Measurements from ENCODE around the gene LRP1. TPM values are rescaled to one million over a fixed set of nuclear protein-coding genes. Genes with fewer than 3 reads are reported as not detected.

The LRP1 gene
- total and polyA plus RNA-seq, 3 experiments from 2014 or later = 0.29 to 2.5 (median 2.3) TPM

- POLR2A ChIA-PET = interaction anchor here (1.2 kb wide), 1 partner anchor 25 kb away, joined by 3 read pairs; no protein-coding TSS in a partner anchor
- no peaks in the 10 kb centered on the region for H3K9me3 ChIP-seq (ENCODE audit: low read length)
- H3K27ac ChIP-seq (ENCODE audit: low read depth, low read length) = no peak overlapping the region
- H3K36me3 ChIP-seq (ENCODE audit: insufficient read depth, low read length) = no peaks in the 10 kb centered on the region
- peak overlapping the region in 6 of 7 donors; percentile 36 to 89 (median 64) for H3K4me3 Mint-ChIP-seq
- H3K27me3 Mint-ChIP-seq = peaks cover 82 to 88% of the 10 kb centered on the region in 2 donors
- DNase-seq = no peak
- no peak overlapping the region for H3K4me3 ChIP-seq (ENCODE audit: low read length)
- H3K9me3 Mint-ChIP-seq = peaks cover 0 to 1% (median 0%) of the 10 kb centered on the region in 5 donors
- CTCF ChIA-PET = interaction anchor here (1.2 to 3.6 kb wide), 6 partner anchors 11 to 26 kb away, joined by 3 to 16 read pairs (median 9); partner anchors contain the start of gene SHMT2
- peaks cover 50% of the 10 kb centered on the region for H3K4me1 ChIP-seq (ENCODE audit: insufficient read depth, low read length)
- peaks cover 90% of the 10 kb centered on the region for H3K27me3 ChIP-seq (ENCODE audit: insufficient read depth, low read length, poor library complexity, severe bottlenecking)
- peaks cover 51 to 80% (median 56%) of the 10 kb centered on the region in 3 donors for H3K4me1 Mint-ChIP-seq
- H3K27ac Mint-ChIP-seq = peak overlapping the region in 5 of 8 donors; percentile 11 to 94 (median 62)
- H3K36me3 Mint-ChIP-seq = no peaks in the 10 kb centered on the region
Observed at GRCh38 chr12:57218030-57218853, 90.0 kb downstream of the LRP1 start.

DNA sequence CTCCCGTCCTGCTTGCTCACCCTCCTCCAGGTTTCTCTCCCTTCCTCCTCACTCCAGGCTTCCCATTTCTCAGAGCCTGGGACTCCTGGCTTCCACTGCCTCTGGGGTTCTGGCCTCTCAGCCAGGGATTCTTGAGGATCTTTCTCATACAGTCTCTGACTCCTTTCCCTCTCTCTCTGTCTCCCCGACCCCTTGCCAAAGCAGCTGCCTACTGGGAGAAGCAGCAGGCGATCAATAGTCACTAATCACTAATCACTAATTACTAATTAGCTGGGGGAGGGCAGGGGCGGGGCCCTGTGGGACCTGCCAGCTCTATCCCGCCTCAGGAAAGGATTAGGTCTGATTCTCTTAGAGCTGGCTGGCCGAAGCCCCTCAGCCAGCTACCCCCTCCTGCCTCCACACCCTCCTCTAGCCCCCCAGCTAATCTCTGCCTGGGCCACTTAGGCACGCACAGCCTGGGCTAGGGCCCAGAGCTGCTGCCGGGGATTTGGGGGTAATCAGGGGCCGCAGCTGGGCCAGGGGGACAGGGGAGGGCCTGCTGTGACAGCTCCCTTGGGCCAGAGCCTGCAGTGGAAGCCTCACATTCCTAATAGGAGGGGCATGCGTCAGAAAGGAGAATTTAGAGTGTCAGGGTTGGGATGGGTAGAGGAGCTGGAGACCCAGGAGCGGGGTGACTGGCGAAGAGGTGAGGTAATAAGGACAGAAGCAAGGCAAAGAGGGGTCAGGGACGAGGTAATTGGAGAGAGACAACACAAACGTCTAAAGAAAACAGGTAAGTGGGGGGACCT lies 91.1 kb downstream of the LRP1 start:
- Mint-ChIP-seq H3K36me3 (no peaks in the 10 kb centered on the region), H3K9me3 (peaks cover 0 to 1% (median 0%) of the 10 kb centered on the region in 5 donors), H3K27me3 (peaks cover 75 to 88% of the 10 kb centered on the region in 2 donors), H3K27ac (peak overlapping the region in 4 of 8 donors; percentile 11 to 49 (median 42)), H3K4me1 (peaks cover 44 to 73% (median 48%) of the 10 kb centered on the region in 3 donors), H3K4me3 (peak overlapping the region in 3 of 7 donors; percentile 1 to 72 (median 11))
- H3K9me3 ChIP-seq (ENCODE audit: low read length) = no peaks in the 10 kb centered on the region
- peaks cover 90% of the 10 kb centered on the region for H3K27me3 ChIP-seq (ENCODE audit: insufficient read depth, low read length, poor library complexity, severe bottlenecking)
- ChIA-PET CTCF (interaction anchor here (1.2 to 3.6 kb wide), 4 partner anchors 10 to 23 kb away, joined by 3 to 16 read pairs (median 10); partner anchors contain the start of gene SHMT2), POLR2A (no interaction called here)
- no peak overlapping the region for H3K27ac ChIP-seq (ENCODE audit: low read depth, low read length)
- no peaks in the 10 kb centered on the region for H3K36me3 ChIP-seq (ENCODE audit: insufficient read depth, low read length)
- no peak for DNase-seq
- peaks cover 48% of the 10 kb centered on the region for H3K4me1 ChIP-seq (ENCODE audit: insufficient read depth, low read length)
- no peak overlapping the region for H3K4me3 ChIP-seq (ENCODE audit: low read length)

DNA sequence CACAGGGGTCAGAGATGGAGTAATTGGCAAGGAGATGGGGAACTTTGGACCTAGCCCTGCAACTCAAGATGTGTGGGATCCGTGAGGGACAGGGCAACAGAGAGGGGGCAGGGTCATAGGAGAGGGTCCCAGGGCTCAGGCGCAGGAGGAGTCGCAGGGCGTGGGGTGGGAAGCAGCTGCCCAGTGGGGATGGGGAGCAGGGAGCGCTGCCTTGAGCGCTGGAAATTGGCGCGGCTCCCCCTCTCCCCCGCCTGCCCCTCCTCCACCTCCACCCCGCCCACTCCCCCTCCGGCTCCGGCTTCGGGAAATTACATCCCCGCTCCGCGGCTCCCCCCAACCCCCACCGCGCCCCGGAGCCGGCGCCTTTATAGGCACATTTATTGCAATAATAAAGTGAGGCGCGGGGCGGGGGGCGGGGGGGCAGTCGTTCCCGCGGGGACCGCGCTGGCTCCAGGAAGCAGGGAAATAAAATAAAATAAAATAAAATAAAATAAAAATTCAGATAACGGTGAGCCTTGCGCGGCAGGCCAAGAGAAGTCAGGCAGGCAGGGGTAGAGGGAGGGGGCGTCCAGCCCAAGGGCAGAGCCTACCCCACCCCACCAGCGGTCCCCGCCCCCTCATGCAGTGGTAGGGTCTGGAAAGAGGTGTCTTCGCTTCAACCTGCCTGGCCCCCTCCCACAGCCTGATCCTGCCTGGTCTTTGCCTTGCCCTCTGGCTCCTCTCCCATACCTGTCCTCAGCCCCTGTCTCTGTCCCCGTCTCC lies 91.9 kb downstream of the LRP1 start:
- Mint-ChIP-seq H3K9me3 (no peaks in the 10 kb centered on the region), H3K27me3 (peaks cover 73 to 88% of the 10 kb centered on the region in 2 donors), H3K27ac (peak overlapping the region in 2 of 8 donors; percentile 40 to 82), H3K4me1 (peaks cover 40 to 69% (median 42%) of the 10 kb centered on the region in 3 donors), H3K36me3 (no peaks in the 10 kb centered on the region), H3K4me3 (peak overlapping the region in 1 of 7 donors; percentile 32)
- peaks cover 50% of the 10 kb centered on the region for H3K4me1 ChIP-seq (ENCODE audit: insufficient read depth, low read length)
- CTCF ChIA-PET = interaction anchor here (1.3 to 3.6 kb wide), 3 partner anchors 10 to 23 kb away, joined by 6 to 16 read pairs (median 13); partner anchors contain the start of gene SHMT2
- peaks cover 90% of the 10 kb centered on the region for H3K27me3 ChIP-seq (ENCODE audit: insufficient read depth, low read length, poor library complexity, severe bottlenecking)
- no peak for DNase-seq
- H3K27ac ChIP-seq (ENCODE audit: low read depth, low read length) = no peak overlapping the region
- POLR2A ChIA-PET = no interaction called here
- no peaks in the 10 kb centered on the region for H3K36me3 ChIP-seq (ENCODE audit: insufficient read depth, low read length)
- no peaks in the 10 kb centered on the region for H3K9me3 ChIP-seq (ENCODE audit: low read length)
- no peak overlapping the region for H3K4me3 ChIP-seq (ENCODE audit: low read length)

DNA sequence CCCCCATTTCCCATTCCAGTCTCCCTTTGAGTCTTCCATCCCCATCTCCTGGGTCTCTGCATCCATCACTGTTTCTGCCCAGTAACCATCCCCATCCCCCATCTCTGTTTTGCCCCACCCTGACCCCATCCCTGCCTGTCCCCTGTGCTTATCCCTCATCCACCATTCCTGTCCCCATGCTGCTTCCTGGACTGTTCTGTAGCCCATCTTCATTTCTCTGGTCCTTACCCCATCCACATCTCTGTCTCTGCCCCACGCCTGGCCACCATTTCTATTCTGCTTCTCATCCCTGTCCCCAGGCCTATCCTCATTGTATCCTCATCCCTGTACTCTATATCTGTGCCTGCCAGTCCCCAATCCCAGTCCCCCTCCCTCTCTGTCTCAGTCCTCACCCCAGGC lies 92.5 kb downstream of the LRP1 start:
- no peaks in the 10 kb centered on the region for H3K9me3 Mint-ChIP-seq
- ChIA-PET CTCF (interaction anchor here (13.7 kb wide), 1 partner anchor 20 kb away, joined by 274 read pairs; a partner anchor contains a TSS), POLR2A (no interaction called here)
- H3K27ac Mint-ChIP-seq = peak overlapping the region in 3 of 8 donors; percentile 2 to 82 (median 69)
- H3K4me3 Mint-ChIP-seq = peak overlapping the region in 2 of 7 donors; percentile 18 to 21
- peaks cover 71 to 88% of the 10 kb centered on the region in 2 donors for H3K27me3 Mint-ChIP-seq
- Histone ChIP-seq H3K27ac (ENCODE audit: low read depth, low read length) (no peak overlapping the region), H3K36me3 (ENCODE audit: insufficient read depth, low read length) (no peaks in the 10 kb centered on the region), H3K4me3 (ENCODE audit: low read length) (no peak overlapping the region), H3K4me1 (ENCODE audit: insufficient read depth, low read length) (peaks cover 50% of the 10 kb centered on the region), H3K27me3 (ENCODE audit: insufficient read depth, low read length, poor library complexity, severe bottlenecking) (peaks cover 90% of the 10 kb centered on the region), H3K9me3 (ENCODE audit: low read length) (no peaks in the 10 kb centered on the region)
- H3K4me1 Mint-ChIP-seq = peaks cover 38 to 69% (median 42%) of the 10 kb centered on the region in 3 donors
- no peak for DNase-seq
- no peaks in the 10 kb centered on the region for H3K36me3 Mint-ChIP-seq

DNA sequence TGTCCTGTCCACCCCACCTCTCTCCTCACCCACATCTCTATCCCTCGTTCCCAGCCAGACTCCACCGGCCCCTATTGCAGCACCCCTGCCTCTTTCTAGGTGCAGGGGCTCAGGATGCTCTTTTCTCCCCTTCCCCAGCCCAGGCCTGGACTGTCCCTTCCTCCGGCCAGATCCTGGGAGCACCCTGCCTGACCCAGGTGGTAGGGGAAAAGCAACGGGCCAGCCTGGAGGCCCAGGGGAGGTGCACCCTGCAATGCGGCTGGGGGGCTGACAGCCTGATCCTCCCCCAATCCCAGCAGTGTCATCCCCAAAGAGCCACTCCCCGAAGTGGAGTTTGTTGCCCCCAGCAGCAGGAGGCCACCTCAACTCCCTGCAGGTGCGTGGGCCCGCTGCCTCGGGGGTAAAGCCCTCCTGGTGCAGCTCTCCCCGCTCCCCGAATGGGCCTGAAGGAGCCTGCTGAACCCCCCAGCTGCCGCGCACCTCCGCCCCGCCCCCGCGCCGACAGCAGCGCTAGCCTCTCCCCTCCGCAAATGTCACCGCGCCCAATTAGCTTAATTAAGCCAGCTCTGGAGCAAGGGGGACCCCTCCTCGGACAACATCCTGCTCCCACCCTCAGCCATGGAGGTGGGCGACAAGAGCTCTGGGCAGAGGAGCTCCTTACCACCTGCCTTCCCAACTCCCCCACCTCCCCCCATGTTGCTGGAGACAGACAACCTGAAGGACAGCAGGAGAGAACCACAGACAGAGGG lies 93.1 kb downstream of the LRP1 start:
- Histone ChIP-seq H3K27me3 (ENCODE audit: insufficient read depth, low read length, poor library complexity, severe bottlenecking) (peaks cover 93% of the 10 kb centered on the region), H3K9me3 (ENCODE audit: low read length) (no peaks in the 10 kb centered on the region), H3K4me1 (ENCODE audit: insufficient read depth, low read length) (peaks cover 47% of the 10 kb centered on the region), H3K27ac (ENCODE audit: low read depth, low read length) (no peak overlapping the region), H3K36me3 (ENCODE audit: insufficient read depth, low read length) (no peaks in the 10 kb centered on the region), H3K4me3 (ENCODE audit: low read length) (no peak overlapping the region)
- Mint-ChIP-seq H3K4me3 (peak overlapping the region in 1 of 7 donors; percentile 25), H3K4me1 (peaks cover 36 to 70% (median 40%) of the 10 kb centered on the region in 3 donors), H3K27me3 (peaks cover 70 to 90% of the 10 kb centered on the region in 2 donors), H3K9me3 (no peaks in the 10 kb centered on the region), H3K36me3 (no peaks in the 10 kb centered on the region), H3K27ac (peak overlapping the region in 3 of 8 donors; percentile 7 to 82 (median 69))
- ChIA-PET POLR2A (no interaction called here), CTCF (interaction anchor here (0.8 to 13.7 kb wide), 2 partner anchors 9 to 20 kb away, joined by 4 to 274 read pairs; a partner anchor contains a TSS)
- no peak for DNase-seq

- peak overlapping the region in 6 of 8 donors; percentile 18 to 79 (median 51) for H3K27ac Mint-ChIP-seq
- no peak overlapping the region for H3K4me3 ChIP-seq (ENCODE audit: low read length)
- H3K27ac ChIP-seq (ENCODE audit: low read depth, low read length) = no peak overlapping the region
- ChIA-PET POLR2A (interaction anchor here (0.6 kb wide), 1 partner anchor 20 kb away, joined by 3 read pairs; no protein-coding TSS in a partner anchor), CTCF (interaction anchor here (1.3 to 13.7 kb wide), 4 partner anchors 9 to 94 kb away, joined by 3 to 274 read pairs (median 13); partner anchors contain the start of gene LRP1)
- peaks cover 43% of the 10 kb centered on the region for H3K4me1 ChIP-seq (ENCODE audit: insufficient read depth, low read length)
- peaks cover 90% of the 10 kb centered on the region for H3K27me3 ChIP-seq (ENCODE audit: insufficient read depth, low read length, poor library complexity, severe bottlenecking)
- H3K36me3 ChIP-seq (ENCODE audit: insufficient read depth, low read length) = no peaks in the 10 kb centered on the region
- no peaks in the 10 kb centered on the region for H3K9me3 ChIP-seq (ENCODE audit: low read length)
- H3K36me3 Mint-ChIP-seq = no peaks in the 10 kb centered on the region
- H3K27me3 Mint-ChIP-seq = peaks cover 72 to 94% of the 10 kb centered on the region in 2 donors
- no peaks in the 10 kb centered on the region for H3K9me3 Mint-ChIP-seq
- peaks cover 37 to 70% (median 44%) of the 10 kb centered on the region in 3 donors for H3K4me1 Mint-ChIP-seq
- DNase-seq = no peak
- peak overlapping the region in 5 of 7 donors; percentile 1 to 61 (median 37) for H3K4me3 Mint-ChIP-seq
Observed at GRCh38 chr12:57222286-57223190, 94.3 kb downstream of the LRP1 start.

All from CD8-positive, alpha-beta memory T cell (primary cell).